Activated CD8-positive, alpha-beta memory T cell treated with anti-CD3 and anti-CD28 coated beads for 1 hour (primary cell): Measurements from ENCODE around the gene SRC.

Experiments used
- DNase-seq, 2 donors: peaks; one replicate each; pipeline ENCODE4 v3.0.0-alpha.2; 2020; ENCODE audit warnings: low read depth in 1 of 2; ENCODE audit errors: extremely low read depth in 1 of 2

SRC gene

GRCh38 chr20:37407573-37408002 is 61.6 kb downstream of the SRC start:
- DNase-seq, result no peak

DNA sequence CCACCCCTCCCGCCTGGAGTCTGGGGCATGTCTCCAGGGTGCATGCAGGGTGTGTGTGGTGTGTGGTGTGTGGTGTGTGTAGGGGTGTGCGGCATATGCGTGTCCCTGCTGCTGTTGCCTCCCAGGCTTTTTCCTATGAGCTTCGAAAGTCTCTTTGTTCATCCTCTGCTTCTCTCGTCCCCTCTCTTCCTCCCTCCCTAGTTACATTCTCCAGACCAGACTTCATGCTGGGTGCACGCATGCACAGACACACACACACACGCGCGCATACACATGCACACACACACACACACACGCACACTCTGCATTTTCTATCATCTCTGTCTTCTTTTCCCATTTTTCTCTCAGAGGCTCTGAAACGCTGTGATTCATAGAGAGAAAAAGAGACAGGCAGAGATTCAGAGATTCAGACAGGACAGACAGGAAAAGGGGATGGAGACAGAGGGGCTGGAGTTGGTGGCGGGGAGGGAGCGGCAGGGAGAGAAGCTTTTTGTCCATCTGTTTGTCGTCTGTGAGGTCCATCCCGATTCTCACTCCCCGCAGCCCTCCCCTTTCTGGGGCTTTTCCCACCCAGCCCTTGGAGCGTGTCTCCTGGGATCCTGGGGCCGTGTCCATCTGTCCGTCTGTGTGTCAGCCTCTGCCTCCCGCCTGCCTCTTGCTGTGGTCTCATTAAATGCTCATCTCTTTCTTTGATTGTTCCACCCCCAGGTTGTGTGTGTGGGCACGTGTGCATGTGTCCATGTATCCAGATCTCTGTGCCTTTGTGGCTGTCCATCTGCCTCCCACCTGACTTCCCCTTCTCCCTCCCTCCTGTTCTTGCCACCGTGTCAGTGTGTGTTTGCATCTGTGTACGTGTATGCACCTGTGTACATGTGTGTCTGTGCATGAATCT is 62.6 kb downstream of the SRC start:
- no peak for DNase-seq

GRCh38 chr20:37411408-37412219 is 65.7 kb downstream of the SRC start:
- DNase-seq, result no peak

GRCh38 chr20:37413023-37413334 is 67.0 kb downstream of the SRC start:
- no peak for DNase-seq

DNA sequence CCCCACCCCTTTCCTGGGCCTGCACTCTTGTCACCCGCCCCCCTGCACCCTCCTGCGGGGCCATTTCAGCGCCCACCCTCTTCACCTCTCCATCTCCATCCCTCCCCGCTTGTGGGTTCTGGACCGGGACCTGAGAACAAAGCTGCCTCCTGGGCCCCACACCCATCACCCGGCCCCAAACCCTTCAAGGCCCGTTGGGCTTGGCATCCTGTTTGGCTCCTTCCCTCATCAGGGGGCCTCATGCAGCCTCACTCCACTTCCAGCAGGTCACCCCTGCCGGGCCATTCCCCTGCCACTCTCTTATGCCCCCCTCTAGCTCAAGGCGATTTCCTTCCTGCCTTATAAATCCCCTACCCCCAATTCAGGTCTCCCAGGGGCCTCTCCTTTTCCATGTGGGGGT is 67.4 kb downstream of the SRC start:
- DNase-seq, result no peak

DNA sequence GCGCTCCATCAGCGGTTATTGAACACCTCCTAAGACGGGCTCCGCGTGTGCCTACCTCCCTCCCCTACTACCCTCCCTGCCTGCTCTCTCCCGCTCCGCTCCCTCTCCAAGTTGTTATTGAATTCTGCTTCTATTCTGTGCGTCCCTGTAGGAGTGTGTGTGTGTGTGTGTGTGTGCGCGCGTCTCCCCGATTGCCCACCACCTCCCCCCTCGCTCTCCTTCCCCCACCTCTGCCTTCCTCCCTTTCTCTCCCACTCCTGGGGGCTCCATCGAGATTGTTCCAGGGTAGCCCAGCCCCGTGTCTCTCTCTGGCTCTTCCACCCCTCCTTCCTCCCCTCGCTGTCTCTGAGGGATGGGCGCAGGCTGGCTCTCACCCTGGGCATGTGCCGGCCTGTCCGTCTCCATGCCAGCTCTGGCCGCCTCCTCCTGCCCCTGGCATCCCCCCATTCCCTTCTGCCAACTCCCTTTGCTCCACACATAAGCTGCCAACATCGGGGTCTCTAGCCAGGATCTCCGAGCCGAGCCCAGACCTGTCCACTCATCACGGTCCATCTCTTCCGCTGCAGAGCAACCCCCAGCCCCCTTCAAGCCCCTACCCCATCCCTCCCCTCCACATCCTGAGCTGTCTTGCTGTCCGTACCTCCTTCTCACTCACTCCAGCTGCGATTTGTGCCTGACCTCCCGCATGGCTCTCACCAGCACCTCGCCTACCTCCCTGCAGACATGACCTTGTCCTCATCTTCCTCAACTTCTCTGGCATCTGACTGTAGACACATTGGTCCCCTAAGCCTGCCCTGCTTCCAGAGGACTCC is 68.5 kb downstream of the SRC start:
- DNase-seq, result no peak

- no peak for DNase-seq
Measured at GRCh38 chr20:37415118-37416085, 69.5 kb downstream of the SRC start.

DNA sequence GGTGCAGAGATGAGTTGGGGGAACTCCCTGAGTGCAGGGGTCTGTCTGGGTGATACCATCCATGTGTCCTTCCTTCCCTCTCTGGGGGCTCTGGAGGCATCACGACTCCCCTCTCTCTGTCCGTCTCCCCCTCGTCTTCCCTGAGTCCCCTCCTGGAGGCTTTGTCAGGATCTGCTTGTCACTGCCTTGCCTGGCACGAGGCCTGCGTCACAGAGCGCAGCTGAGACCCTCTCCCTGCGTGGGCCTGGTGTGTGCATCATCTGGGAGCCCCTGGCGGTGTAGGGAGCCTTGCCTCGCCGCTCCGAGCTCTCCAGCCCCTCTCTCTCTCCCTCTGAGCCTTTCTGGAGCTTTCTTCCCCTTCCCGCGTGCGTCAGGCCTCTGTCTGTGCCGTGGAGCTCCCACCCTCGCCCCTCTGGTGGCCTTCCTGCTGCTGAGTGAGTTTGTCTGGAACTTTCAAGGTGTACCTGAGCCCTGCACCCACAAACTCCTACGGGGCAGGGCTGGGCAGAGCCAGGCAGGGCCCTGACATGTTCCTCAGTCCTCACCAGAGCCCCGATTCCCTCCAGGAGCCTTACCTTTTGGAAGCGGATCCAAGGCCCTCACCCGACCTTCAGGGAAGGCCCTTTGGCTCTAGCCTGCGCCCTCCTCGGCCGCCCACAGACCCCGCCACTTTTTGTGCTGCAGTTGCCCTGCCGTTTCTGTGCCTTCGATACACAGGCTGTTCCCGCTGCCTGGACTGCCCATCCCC is 70.3 kb downstream of the SRC start:
- no peak for DNase-seq

DNA sequence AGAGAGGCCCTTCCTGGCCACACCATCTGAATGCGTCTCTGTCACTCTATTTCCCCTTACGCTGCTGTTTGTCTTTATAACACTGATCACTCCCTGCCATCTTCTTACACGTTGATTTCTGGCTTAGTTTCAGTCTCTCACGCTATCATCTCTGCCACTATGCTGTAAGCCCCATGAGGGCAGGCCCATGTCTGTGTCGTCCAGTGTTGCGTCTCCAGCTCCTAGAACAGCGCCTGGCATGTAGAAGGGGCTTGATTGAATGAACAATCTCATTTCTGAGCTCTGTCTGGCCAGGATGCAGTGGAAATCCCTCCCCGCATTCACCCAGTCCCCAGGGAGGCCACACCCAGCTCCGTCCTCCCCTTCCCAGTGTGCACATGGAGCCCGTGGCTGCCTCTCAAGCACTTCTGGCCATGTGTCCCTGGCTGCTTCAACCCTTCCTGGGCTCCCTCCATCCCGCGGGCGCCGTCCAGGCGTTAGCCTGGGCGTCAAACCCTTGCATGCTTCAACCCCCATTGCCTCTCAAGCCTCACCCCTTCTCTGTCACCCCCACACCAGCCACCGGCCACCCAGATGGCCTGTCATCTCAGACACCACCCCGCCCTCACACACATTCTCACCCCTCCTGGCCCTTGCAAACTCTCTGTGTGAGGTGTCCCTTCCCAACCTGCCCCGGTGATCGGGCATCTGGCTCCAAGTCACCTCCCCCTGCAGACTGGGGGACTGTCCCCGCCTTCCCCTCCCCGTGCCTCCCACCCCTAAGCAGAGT is 71.1 kb downstream of the SRC start:
- DNase-seq, result no peak

DNA sequence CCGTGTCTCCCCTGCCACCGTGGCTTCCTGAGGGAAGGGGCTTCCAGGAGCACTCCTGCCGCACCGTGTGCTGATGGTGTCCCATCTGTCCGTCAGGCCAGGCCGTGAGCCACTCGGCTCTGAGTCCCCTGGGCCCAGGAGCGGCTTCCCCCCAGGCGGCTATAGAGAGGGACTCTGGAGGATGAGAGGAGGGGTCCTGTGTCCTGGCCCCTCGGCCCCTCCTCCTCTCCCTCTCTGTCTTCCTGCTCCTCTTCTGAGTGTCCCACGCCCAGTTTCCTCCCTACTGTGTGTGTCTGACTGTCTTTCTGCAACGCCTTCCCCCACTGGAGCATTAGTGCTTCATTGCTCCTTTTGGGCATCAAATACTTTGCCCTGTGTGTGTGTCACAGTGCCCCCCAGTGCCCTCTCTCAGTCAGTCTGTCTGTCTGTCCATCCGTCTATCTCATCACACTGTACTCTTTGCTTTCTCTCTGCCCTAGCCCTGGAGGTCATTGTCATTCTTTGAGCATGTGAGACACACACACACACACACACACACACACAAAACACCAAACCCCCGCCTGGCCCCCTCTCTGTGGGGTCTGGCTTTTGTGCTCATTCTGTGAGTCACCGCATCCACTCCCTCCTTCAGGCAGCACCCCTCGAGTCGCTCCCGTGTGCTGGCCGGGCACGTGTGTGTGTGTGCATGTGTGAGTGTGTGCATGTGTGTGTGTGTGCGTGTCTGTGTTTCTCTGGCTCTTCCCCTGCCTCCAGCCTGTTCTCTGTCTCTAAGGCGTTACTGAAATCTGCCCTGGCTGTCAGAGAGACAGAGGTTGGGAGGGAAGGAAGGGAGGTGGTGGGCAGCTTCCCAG is 71.9 kb downstream of the SRC start:
- no peak for DNase-seq

GRCh38 chr20:37418591-37419109 is 72.7 kb downstream of the SRC start:
- no peak for DNase-seq

GRCh38 chr20:37419307-37419706 is 73.4 kb downstream of the SRC start:
- DNase-seq, result no peak

- no peak for DNase-seq
Measured at GRCh38 chr20:37419774-37420542, 74.0 kb downstream of the SRC start.

- DNase-seq, result no peak
Measured at GRCh38 chr20:37420610-37421009, 74.7 kb downstream of the SRC start.

- DNase-seq, result no peak
Measured at GRCh38 chr20:37421060-37421905, 75.3 kb downstream of the SRC start.

DNA sequence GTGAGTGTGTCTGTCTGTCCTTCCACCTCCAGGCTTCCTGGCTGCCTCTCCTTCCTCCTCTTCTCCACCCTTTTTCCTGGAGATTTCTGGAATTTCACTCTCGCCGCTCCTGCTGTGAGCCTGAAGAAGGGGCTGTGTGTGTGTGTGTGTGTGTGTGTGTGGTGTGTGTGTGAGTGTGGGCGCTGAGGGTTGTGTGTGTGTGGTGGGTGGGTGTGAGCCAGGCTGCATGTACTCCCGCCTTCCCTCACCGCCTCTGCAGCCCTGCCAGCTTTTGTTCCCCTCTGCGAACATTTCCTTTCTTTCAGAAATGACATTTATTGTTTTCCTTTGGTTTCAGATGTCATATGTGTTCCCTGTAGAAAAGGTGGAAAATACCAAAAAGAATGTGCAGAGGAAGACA is 76.0 kb downstream of the SRC start:
- no peak for DNase-seq
